Rectal smooth muscle tissue (tissue), 1 donor: ENCODE measurements around the gene TRIM65.
"Not testable (repeated sequence)": the region's sequence is repeated elsewhere in the genome, so short reads cannot be mapped to it uniquely, and the experiment has no call there.

ENCODE experiments used
- H3K27ac ChIP-seq: one replicate; pipeline ENCODE4 v1.7.0; 2013; ENCODE audit warnings: low read depth, low read length, inconsistent platforms
- H3K27me3 ChIP-seq: one replicate; pipeline ENCODE4 v1.7.0; 2013; ENCODE audit warnings: low read length; ENCODE audit not compliant: control insufficient read depth, insufficient read depth
- H3K36me3 ChIP-seq: one replicate; pipeline ENCODE4 v1.7.0; 2013; ENCODE audit warnings: low read length; ENCODE audit not compliant: control insufficient read depth, insufficient read depth
- H3K4me1 ChIP-seq: one replicate; pipeline ENCODE4 v1.7.0; 2013; ENCODE audit warnings: low read length; ENCODE audit not compliant: control insufficient read depth, insufficient read depth
- H3K4me3 ChIP-seq: one replicate; pipeline ENCODE4 v1.7.0; 2013; ENCODE audit warnings: low read length
- H3K9ac ChIP-seq: one replicate; pipeline ENCODE4 v1.7.0; 2013; ENCODE audit warnings: low read length

The TRIM65 gene

GRCh38 chr17:75889454-75889853 is 7.3 kb downstream of the TRIM65 start:
- Histone ChIP-seq H3K27ac (no peak overlapping the region), H3K27me3 (no peaks in the 10 kb centered on the region), H3K36me3 (peaks cover 11% of the 10 kb centered on the region), H3K9ac (no peak overlapping the region), H3K4me1 (no peaks in the 10 kb centered on the region), H3K4me3 (no peak overlapping the region)

- Histone ChIP-seq H3K4me1 (no peaks in the 10 kb centered on the region), H3K4me3 (no peak overlapping the region), H3K27ac (no peak overlapping the region), H3K36me3 (peaks cover 11% of the 10 kb centered on the region), H3K9ac (no peak overlapping the region), H3K27me3 (no peaks in the 10 kb centered on the region)
These were observed 8.3 kb downstream of the TRIM65 start for GRCh38 chr17:75888484-75888883.

- H3K4me3 ChIP-seq, H3K27ac ChIP-seq, H3K36me3 ChIP-seq, H3K9ac ChIP-seq, H3K27me3 ChIP-seq, H3K4me1 ChIP-seq: not testable (repeated sequence)
These were observed 10.9 kb downstream of the TRIM65 start for GRCh38 chr17:75885860-75886259.

GRCh38 chr17:75885431-75885830 is 11.3 kb downstream of the TRIM65 start:
- no peaks in the 10 kb centered on the region for H3K27me3 ChIP-seq
- no peaks in the 10 kb centered on the region for H3K4me1 ChIP-seq
- peaks cover under 1% of the 10 kb centered on the region for H3K36me3 ChIP-seq
- H3K4me3 ChIP-seq = no peak overlapping the region
- no peak overlapping the region for H3K27ac ChIP-seq
- H3K9ac ChIP-seq = no peak overlapping the region

- Histone ChIP-seq H3K27me3 (no peaks in the 10 kb centered on the region), H3K27ac (no peak overlapping the region), H3K9ac (no peak overlapping the region), H3K36me3 (no peaks in the 10 kb centered on the region), H3K4me3 (no peak overlapping the region), H3K4me1 (peaks cover 1% of the 10 kb centered on the region)
These were observed 14.9 kb downstream of the TRIM65 start for GRCh38 chr17:75881678-75882454.

- no peaks in the 10 kb centered on the region for H3K36me3 ChIP-seq
- no peak overlapping the region for H3K4me3 ChIP-seq
- H3K9ac ChIP-seq = no peak overlapping the region
- no peak overlapping the region for H3K27ac ChIP-seq
- H3K27me3 ChIP-seq = no peaks in the 10 kb centered on the region
- H3K4me1 ChIP-seq = peaks cover 17% of the 10 kb centered on the region
These were observed 16.5 kb downstream of the TRIM65 start for GRCh38 chr17:75880266-75880665.

GRCh38 chr17:75878174-75878998 is 18.4 kb downstream of the TRIM65 start, which contains the start of gene TRIM47:
TRIM47 (minus strand) TSS chr17:75878581; CDS start chr17:75878548, 33 bp downstream.
- peak within 1 kb of the TSS; percentile 88 for H3K4me3 ChIP-seq
- peak within 1 kb of the TSS; percentile 95 for H3K9ac ChIP-seq
- H3K4me1 ChIP-seq = peaks cover 35% of the 10 kb centered on the region
- H3K27me3 ChIP-seq = no peaks in the 10 kb centered on the region
- peaks cover 7% of the 10 kb centered on the region for H3K36me3 ChIP-seq
- peak within 1 kb of the TSS; percentile 96 for H3K27ac ChIP-seq

- H3K4me3 ChIP-seq = peak overlapping the region; percentile 88
- peaks cover 41% of the 10 kb centered on the region for H3K4me1 ChIP-seq
- peaks cover 7% of the 10 kb centered on the region for H3K36me3 ChIP-seq
- H3K27me3 ChIP-seq = no peaks in the 10 kb centered on the region
- peak overlapping the region; percentile 96 for H3K27ac ChIP-seq
- peak overlapping the region; percentile 95 for H3K9ac ChIP-seq
These were observed 19.0 kb downstream of the TRIM65 start for GRCh38 chr17:75877752-75878173.

GRCh38 chr17:75876938-75877751 is 19.6 kb downstream of the TRIM65 start:
- Histone ChIP-seq H3K4me1 (peaks cover 46% of the 10 kb centered on the region), H3K4me3 (peak overlapping the region; percentile 88), H3K27me3 (no peaks in the 10 kb centered on the region), H3K9ac (peak overlapping the region; percentile 95), H3K36me3 (peaks cover 7% of the 10 kb centered on the region), H3K27ac (peak overlapping the region; percentile 96)

GRCh38 chr17:75876190-75876937 is 20.4 kb downstream of the TRIM65 start:
- Histone ChIP-seq H3K27me3 (no peaks in the 10 kb centered on the region), H3K36me3 (peaks cover 7% of the 10 kb centered on the region), H3K4me1 (peaks cover 46% of the 10 kb centered on the region), H3K9ac (peak overlapping the region; percentile 34), H3K4me3 (peak overlapping the region; percentile 88), H3K27ac (peak overlapping the region; percentile 96)

- Histone ChIP-seq H3K4me3 (peak overlapping the region; percentile 88), H3K36me3 (peaks cover 7% of the 10 kb centered on the region), H3K9ac (no peak overlapping the region), H3K27ac (peak overlapping the region; percentile 96), H3K27me3 (no peaks in the 10 kb centered on the region), H3K4me1 (peaks cover 46% of the 10 kb centered on the region)
These were observed 20.9 kb downstream of the TRIM65 start for GRCh38 chr17:75875940-75876189.
